Stomach smooth muscle (tissue), 2 donors: ENCODE measurements around the gene POLR2J.

ENCODE experiments used
- H3K27ac ChIP-seq: one replicate; pipeline ENCODE4 v1.7.0; 2013; ENCODE audit warnings: mild to moderate bottlenecking, low read length, inconsistent platforms
- H3K27me3 ChIP-seq, 2 donors: one replicate each; pipeline ENCODE4 v1.7.0; 2013; ENCODE audit warnings: low read length in 2 of 2; ENCODE audit not compliant: insufficient read depth in 2 of 2, control insufficient read depth in 1 of 2
- H3K36me3 ChIP-seq, 2 donors: one replicate each; pipeline ENCODE4 v1.7.0; 2013; ENCODE audit warnings: low read length in 2 of 2; ENCODE audit not compliant: control insufficient read depth in 2 of 2, insufficient read depth in 2 of 2
- H3K4me1 ChIP-seq: one replicate; pipeline ENCODE4 v1.7.0; 2013; ENCODE audit warnings: low read length; ENCODE audit not compliant: control insufficient read depth, insufficient read depth
- H3K4me3 ChIP-seq, 2 donors: one replicate each; pipeline ENCODE4 v1.7.0; 2013; ENCODE audit warnings: low read length in 2 of 2
- H3K9ac ChIP-seq, 2 donors: one replicate each; pipeline ENCODE4 v1.7.0; 2013; ENCODE audit warnings: low read length in 2 of 2, mild to moderate bottlenecking in 1 of 2
- H3K9me3 ChIP-seq, 2 donors: one replicate each; pipeline ENCODE4 v1.7.0; 2013; ENCODE audit warnings: low read length in 2 of 2; ENCODE audit not compliant: control insufficient read depth in 2 of 2
- donor health status: healthy.
- donor health status: Pancreatic carcinoma.

POLR2J gene

GRCh38 chr7:102471791-102472125 lies 7.0 kb downstream of the POLR2J start:
- no peaks in the 10 kb centered on the region for H3K27me3 ChIP-seq
- H3K4me3 ChIP-seq = no peak overlapping the region
- peaks cover 3% of the 10 kb centered on the region for H3K4me1 ChIP-seq
- H3K9me3 ChIP-seq = no peaks in the 10 kb centered on the region
- H3K36me3 ChIP-seq = peaks cover 4 to 15% of the 10 kb centered on the region in 2 donors
- no peak overlapping the region for H3K27ac ChIP-seq
- no peak overlapping the region for H3K9ac ChIP-seq

GRCh38 chr7:102469972-102470825 lies 8.5 kb downstream of the POLR2J start:
- H3K9ac ChIP-seq = no peak overlapping the region
- H3K4me3 ChIP-seq = no peak overlapping the region
- no peaks in the 10 kb centered on the region for H3K27me3 ChIP-seq
- no peak overlapping the region for H3K27ac ChIP-seq
- H3K36me3 ChIP-seq = peaks cover 4 to 15% of the 10 kb centered on the region in 2 donors
- peaks cover 10% of the 10 kb centered on the region for H3K4me1 ChIP-seq
- no peaks in the 10 kb centered on the region for H3K9me3 ChIP-seq

GRCh38 chr7:102469351-102469971 lies 9.3 kb downstream of the POLR2J start:
- Histone ChIP-seq H3K9ac (no peak overlapping the region), H3K27me3 (no peaks in the 10 kb centered on the region), H3K9me3 (no peaks in the 10 kb centered on the region), H3K36me3 (peaks cover 4 to 15% of the 10 kb centered on the region in 2 donors), H3K4me1 (peaks cover 16% of the 10 kb centered on the region), H3K4me3 (no peak overlapping the region), H3K27ac (no peak overlapping the region)

GRCh38 chr7:102468478-102469350 lies 10.0 kb downstream of the POLR2J start:
- H3K9ac ChIP-seq = no peak overlapping the region
- no peak overlapping the region for H3K4me3 ChIP-seq
- no peak overlapping the region for H3K27ac ChIP-seq
- H3K36me3 ChIP-seq = peaks cover 4 to 15% of the 10 kb centered on the region in 2 donors
- H3K9me3 ChIP-seq = no peaks in the 10 kb centered on the region
- no peaks in the 10 kb centered on the region for H3K27me3 ChIP-seq
- H3K4me1 ChIP-seq = peaks cover 21% of the 10 kb centered on the region

GRCh38 chr7:102467581-102468477 lies 10.9 kb downstream of the POLR2J start:
- Histone ChIP-seq H3K4me1 (peaks cover 23% of the 10 kb centered on the region), H3K27ac (no peak overlapping the region), H3K9ac (no peak overlapping the region), H3K4me3 (no peak overlapping the region), H3K9me3 (no peaks in the 10 kb centered on the region), H3K36me3 (peaks cover 0 to 8% of the 10 kb centered on the region in 2 donors), H3K27me3 (no peaks in the 10 kb centered on the region)

GRCh38 chr7:102466097-102466496 lies 12.6 kb downstream of the POLR2J start:
- Histone ChIP-seq H3K9me3 (no peaks in the 10 kb centered on the region), H3K27ac (no peak overlapping the region), H3K9ac (peak overlapping the region in 1 of 2 donors; percentile 58), H3K27me3 (no peaks in the 10 kb centered on the region), H3K4me3 (peak overlapping the region in 1 of 2 donors; percentile 99), H3K4me1 (peaks cover 23% of the 10 kb centered on the region), H3K36me3 (peaks cover 0 to 3% of the 10 kb centered on the region in 2 donors)

GRCh38 chr7:102464577-102465280 lies 14.0 kb downstream of the POLR2J start, which contains the start of the genes ALKBH4 and LRWD1:
TSS of gene ALKBH4 (minus strand) at chr7:102464863. CDS start at chr7:102464836, 27 bp downstream.
TSS of gene LRWD1 (plus strand) at chr7:102464984. CDS start at chr7:102465081, 97 bp downstream.
- Histone ChIP-seq H3K4me3 (peak within 1 kb of the TSS; percentile 86 to 99), H3K27me3 (no peaks in the 10 kb centered on the region), H3K36me3 (no peaks in the 10 kb centered on the region), H3K4me1 (peaks cover 23% of the 10 kb centered on the region), H3K9ac (peak within 1 kb of the TSS; percentile 96), H3K9me3 (no peaks in the 10 kb centered on the region), H3K27ac (peak within 1 kb of the TSS; percentile 55)

GRCh38 chr7:102463841-102464576 lies 14.7 kb downstream of the POLR2J start:
- H3K9ac ChIP-seq = peak overlapping the region; percentile 96
- H3K9me3 ChIP-seq = no peaks in the 10 kb centered on the region
- peaks cover 23% of the 10 kb centered on the region for H3K4me1 ChIP-seq
- peaks cover 0 to 4% of the 10 kb centered on the region in 2 donors for H3K36me3 ChIP-seq
- H3K27ac ChIP-seq = peak overlapping the region; percentile 55
- no peaks in the 10 kb centered on the region for H3K27me3 ChIP-seq
- H3K4me3 ChIP-seq = peak overlapping the region; percentile 86 to 99

GRCh38 chr7:102460467-102460866 lies 18.3 kb downstream of the POLR2J start:
- Histone ChIP-seq H3K27me3 (no peaks in the 10 kb centered on the region), H3K27ac (no peak overlapping the region), H3K9ac (no peak overlapping the region), H3K4me1 (peaks cover 16% of the 10 kb centered on the region), H3K36me3 (peaks cover 11 to 19% of the 10 kb centered on the region in 2 donors), H3K4me3 (no peak overlapping the region), H3K9me3 (no peaks in the 10 kb centered on the region)
